ENCODE measurements around the gene ARX.

GRCh38 chrX:24982306-24982965 lies 33.3 kb downstream of the ARX start:
- no peak for TF ChIP-seq CTCF (IDR thresholded peaks at IDR 0.05)
- no peak for TF ChIP-seq PBX3 (IDR thresholded peaks at IDR 0.05)

All from SK-N-SH (cell line).